Neural cell (in vitro differentiated cells): ENCODE data around the gene AKAP6. TPM values are rescaled to one million over a fixed set of nuclear protein-coding genes. Genes with fewer than 3 reads are reported as not detected.

ENCODE experiments used
- H2AFZ ChIP-seq: fragments of 200-600, 300-800 bp; sonication (generic), shearing (Covaris generic); 2 replicates; pipeline ENCODE4 v1.6.0; 2014; ENCODE audit warnings: low read depth, mild to moderate bottlenecking, antibody characterized with exemption, low read length, moderate library complexity
- H3F3A ChIP-seq: fragments of 200-600 bp; shearing (Covaris generic); 2 replicates; pipeline ENCODE4 v1.6.1; 2016; ENCODE audit warnings: mild to moderate bottlenecking, moderate library complexity, mixed read lengths, antibody characterized with exemption, low read length; ENCODE audit not compliant: insufficient read depth, poor library complexity, severe bottlenecking
- H3K27ac ChIP-seq: fragments of 200-600, 300-800 bp; sonication (generic), shearing (Covaris generic); 2 replicates; pipeline ENCODE4 v1.5.1; 2014; ENCODE audit warnings: mild to moderate bottlenecking, low read length, moderate library complexity
- H3K27me3 ChIP-seq: fragments of 300-800, 200-600 bp; sonication (generic), shearing (Covaris generic); 2 replicates; pipeline ENCODE4 v1.6.0; 2014; ENCODE audit warnings: mild to moderate bottlenecking, low read depth, low read length, moderate library complexity; ENCODE audit not compliant: insufficient read depth
- H3K36me3 ChIP-seq: fragments of 300-800, 200-600 bp; sonication (generic), shearing (Covaris generic); 2 replicates; pipeline ENCODE4 v1.5.1; 2014; ENCODE audit warnings: mild to moderate bottlenecking, antibody characterized with exemption, low read length, moderate library complexity; ENCODE audit not compliant: insufficient read depth
- H3K4me2 ChIP-seq: fragments of 300-800, 200-600 bp; sonication (generic), shearing (Covaris generic); 2 replicates; pipeline ENCODE4 v1.6.0; 2014; ENCODE audit warnings: mild to moderate bottlenecking, low read length
- H3K4me3 ChIP-seq: fragments of 300-800, 200-600 bp; sonication (generic), shearing (Covaris generic); 2 replicates; pipeline ENCODE4 v1.5.1; 2014; ENCODE audit warnings: mild to moderate bottlenecking, low read length, moderate library complexity
- H3K79me2 ChIP-seq: fragments of 200-600 bp; shearing (Covaris generic); replicated peaks from 2 replicates; pipeline ENCODE4 v1.6.0; 2014; ENCODE audit warnings: mild to moderate bottlenecking, low read length, moderate library complexity; ENCODE audit not compliant: insufficient read depth
- H3K9ac ChIP-seq: fragments of 300-800, 200-600 bp; sonication (generic), shearing (Covaris generic); 2 replicates; pipeline ENCODE4 v1.6.1; 2016; ENCODE audit warnings: mild to moderate bottlenecking, low read length, mixed read lengths
- H3K9me2 ChIP-seq: fragments of 200-600 bp; shearing (Covaris generic); 2 replicates; pipeline ENCODE4 v1.6.1; 2016; ENCODE audit warnings: mild to moderate bottlenecking, low read length, mixed read lengths; ENCODE audit not compliant: insufficient read depth
- H3K9me3 ChIP-seq: fragments of 200-600, 300-800 bp; sonication (generic), shearing (Covaris generic); 2 replicates; pipeline ENCODE4 v1.6.1; 2016; ENCODE audit warnings: mild to moderate bottlenecking, mixed run types, low read length, moderate library complexity, mixed read lengths
- H4K20me1 ChIP-seq: fragments of 200-600 bp; shearing (Covaris generic); 2 replicates; pipeline ENCODE4 v1.6.1; 2016; ENCODE audit warnings: mild to moderate bottlenecking, mixed run types; ENCODE audit not compliant: insufficient read depth
- CTCF ChIP-seq: fragments of 450-650 bp; IDR thresholded peaks from 2 replicates; pipeline ENCODE4 v1.5.1; 2014; ENCODE audit warnings: antibody characterized with exemption, mild to moderate bottlenecking, moderate library complexity; ENCODE audit not compliant: poor library complexity, severe bottlenecking
- EP300 ChIP-seq: fragments of 450-650 bp; conservative IDR thresholded peaks from 2 replicates; pipeline ENCODE4 v1.6.1; 2014; ENCODE audit warnings: antibody characterized with exemption, mild to moderate bottlenecking, moderate library complexity; ENCODE audit not compliant: poor library complexity, severe bottlenecking
- EZH2 ChIP-seq: fragments of 200-600, 300-800 bp; shearing (Covaris generic), sonication (generic); IDR thresholded peaks from 2 replicates; pipeline ENCODE4 v1.6.1; 2014; ENCODE audit warnings: antibody characterized with exemption, low read length, borderline replicate concordance, mild to moderate bottlenecking; ENCODE audit not compliant: insufficient read depth, poor library complexity, severe bottlenecking
- MXI1 ChIP-seq: fragments of 450-650 bp; conservative IDR thresholded peaks from 2 replicates; pipeline ENCODE4 v1.6.1; 2014; ENCODE audit warnings: antibody characterized with exemption, mild to moderate bottlenecking; ENCODE audit not compliant: poor library complexity, severe bottlenecking
- POLR2AphosphoS5 ChIP-seq: IDR thresholded peaks from 2 replicates; pipeline ENCODE4 v1.6.1; 2012
- RAD21 ChIP-seq: fragments of 450-650 bp; conservative IDR thresholded peaks from 2 replicates; pipeline ENCODE4 v1.6.1; 2014; ENCODE audit warnings: antibody characterized with exemption, mild to moderate bottlenecking, moderate library complexity
- REST ChIP-seq: IDR thresholded peaks from 2 replicates; pipeline ENCODE4 v1.6.1; 2012; ENCODE audit warnings: borderline replicate concordance
- SMC3 ChIP-seq: fragments of 450-650 bp; conservative IDR thresholded peaks from 2 replicates; pipeline ENCODE4 v1.6.1; 2014; ENCODE audit warnings: antibody characterized with exemption, mild to moderate bottlenecking, moderate library complexity; ENCODE audit not compliant: poor library complexity
- TAF1 ChIP-seq: IDR thresholded peaks from 2 replicates; pipeline ENCODE4 v1.6.1; 2012; ENCODE audit warnings: low read depth
- polyA plus RNA-seq: library from polyadenylated mRNA; depleted of rRNA; stranded (reverse); fragments of >200 nt; gene quantifications from 2 replicates; pipeline ENCODE4 v1.2.3, GENCODE V29; 2014

AKAP6 gene
- polyA plus RNA-seq, 1 donor from 2014 or later, result 15.8 TPM

GRCh38 chr14:32530800-32531199, 201.7 kb downstream of the AKAP6 start:
- H2AFZ ChIP-seq, result no peak overlapping the region
- no peak overlapping the region for H3K4me3 ChIP-seq
- no peaks in the 10 kb centered on the region for H3K36me3 ChIP-seq

GRCh38 chr14:32531942-32532515, 202.9 kb downstream of the AKAP6 start:
- Histone ChIP-seq H3K4me2 (no peak overlapping the region), H3K27me3 (no peaks in the 10 kb centered on the region), H3K4me3 (no peak overlapping the region), H3K36me3 (no peaks in the 10 kb centered on the region), H4K20me1 (no peaks in the 10 kb centered on the region), H2AFZ (no peak overlapping the region), H3K27ac (no peak overlapping the region), H3K79me2 (peaks cover 6% of the 10 kb centered on the region), H3K9me3 (no peaks in the 10 kb centered on the region), H3F3A (no peaks in the 10 kb centered on the region), H3K9ac (no peak overlapping the region), H3K9me2 (no peaks in the 10 kb centered on the region)
- TF ChIP-seq TAF1 (no peak), REST (no peak), RAD21 (no peak), EP300 (no peak), MXI1 (no peak), CTCF (no peak)

More at GRCh38 chr14:32530800-32531199, 201.7 kb downstream of the AKAP6 start:
- H3K9ac ChIP-seq, result no peak overlapping the region
- no peaks in the 10 kb centered on the region for H3K27me3 ChIP-seq
- H3K79me2 ChIP-seq, result peaks cover 6% of the 10 kb centered on the region
- H3K9me3 ChIP-seq, result no peaks in the 10 kb centered on the region
- H3K27ac ChIP-seq, result no peak overlapping the region
- no peaks in the 10 kb centered on the region for H3K9me2 ChIP-seq
- no peak overlapping the region for H3K4me2 ChIP-seq
- TF ChIP-seq EP300, result no peak
- TF ChIP-seq TAF1, result no peak
- TF ChIP-seq RAD21, result no peak
- TF ChIP-seq SMC3, result no peak
- TF ChIP-seq POLR2AphosphoS5, result no peak
- no peak for TF ChIP-seq MXI1
- TF ChIP-seq CTCF, result no peak
- TF ChIP-seq REST, result no peak
- TF ChIP-seq EZH2, result no peak
- no peaks in the 10 kb centered on the region for H3F3A ChIP-seq
- no peaks in the 10 kb centered on the region for H4K20me1 ChIP-seq
